ENCODE results near the gene SUMO3. TPM values are rescaled to one million over a fixed set of nuclear protein-coding genes. Genes with fewer than 3 reads are reported as not detected.

Gene SUMO3
- polyA plus RNA-seq (69.3 to 132 TPM (median 115 TPM) in 3 replicates), polyA minus RNA-seq (62.1 to 83.9 TPM (median 66.2 TPM) in 3 replicates)
- polyA plus RNA-seq (2011; ENCODE audit: low read depth): 21.6 TPM
- polyA plus RNA-seq (2011; cell fraction: cytosol; rRNA removed): 134 and 154 TPM in 2 replicates
- 33.1 and 37.7 TPM in 2 replicates for polyA plus RNA-seq (2011; cell fraction: nucleus; rRNA removed)
- polyA plus RNA-seq (2012; ENCODE audit: low replicate concordance): 51.1 and 105 TPM in 2 replicates
- polyA minus RNA-seq (2011; cell fraction: cytosol; rRNA and poly(A)+ RNA removed): 103 TPM
- 13.4 and 18.2 TPM in 2 replicates for polyA minus RNA-seq (2011; cell fraction: nucleus; rRNA and poly(A)+ RNA removed)

- Histone ChIP-seq H4K20me1 (ENCODE audit: control insufficient read depth, extremely low read depth, insufficient read depth, low read length) (peaks cover 27% of the 10 kb centered on the region), H3K4me3 (ENCODE audit: control insufficient read depth in 2 of 3, extremely low read depth in 1 of 3, insufficient read depth in 2 of 3, low read depth in 1 of 3, low read length in 3 of 3) (peak within 1 kb of the TSS; percentile 68 to 70 (median 69)), H3K27ac (ENCODE audit: control insufficient read depth, insufficient read depth, low read length) (peak within 1 kb of the TSS; percentile 56), H3K4me2 (ENCODE audit: control insufficient read depth, extremely low read depth, insufficient read depth, low read depth, low read length) (peak within 1 kb of the TSS; percentile 77), H3K36me3 (ENCODE audit: control insufficient read depth in 2 of 2, extremely low read depth in 1 of 2, insufficient read depth in 2 of 2, low read length in 2 of 2) (peaks cover 3% of the 10 kb centered on the region in 2 experiments), H3K27me3 (ENCODE audit: control insufficient read depth, extremely low read depth, insufficient read depth, low read length) (no peaks in the 10 kb centered on the region), H2AFZ (ENCODE audit: control insufficient read depth, low read length) (peak within 1 kb of the TSS; percentile 37), H3K9me3 (ENCODE audit: control insufficient read depth, low read depth, low read length) (peaks cover 5% of the 10 kb centered on the region), H3K4me1 (ENCODE audit: control insufficient read depth, extremely low read depth, insufficient read depth, low read length) (no peaks in the 10 kb centered on the region), H3K9ac (ENCODE audit: control insufficient read depth, extremely low read depth, insufficient read depth, low read length) (peak within 1 kb of the TSS; percentile 81), H3K9me1 (ENCODE audit: control insufficient read depth, extremely low read depth, insufficient read depth, low read length) (no peaks in the 10 kb centered on the region), H3K79me2 (ENCODE audit: control insufficient read depth, insufficient read depth, low read length) (peaks cover 40% of the 10 kb centered on the region)
- no peak for DNase-seq (ENCODE audit: low read depth, low spot score)
- dilution Hi-C loops (cut with MboI; ENCODE audit: extremely low pct_ligation_motif_present, low sequenced_read_pairs): no loop called here
- TF ChIP-seq EZH2 (IDR thresholded peaks at IDR 0.05; ENCODE audit: low read length): no peak
- TF ChIP-seq CTCF (optimal IDR thresholded peaks at IDR 0.05 in 1 of 3, IDR thresholded peaks at IDR 0.05 in 1 of 3, conservative IDR thresholded peaks at IDR 0.05 in 1 of 3; ENCODE audit: extremely low read depth in 1 of 3, insufficient read depth in 2 of 3, low read length in 3 of 3): no peak
- no peak for FAIRE-seq
These were observed at the start of gene SUMO3 for GRCh38 chr21:44817914-44818639. Gene SUMO3, minus strand, starts transcription at chr21:44818062. Its CDS starts 94 bp downstream, at chr21:44817968.

GRCh38 chr21:44867464-44867863 is 49.6 kb upstream of the SUMO3 start:
- Histone ChIP-seq H3K27me3 (ENCODE audit: control insufficient read depth, extremely low read depth, insufficient read depth, low read length) (no peaks in the 10 kb centered on the region), H2AFZ (ENCODE audit: control insufficient read depth, low read length) (no peak overlapping the region), H3K4me3 (ENCODE audit: control insufficient read depth in 2 of 3, extremely low read depth in 1 of 3, insufficient read depth in 2 of 3, low read depth in 1 of 3, low read length in 3 of 3) (no peak overlapping the region), H3K36me3 (ENCODE audit: control insufficient read depth in 2 of 2, extremely low read depth in 1 of 2, insufficient read depth in 2 of 2, low read length in 2 of 2) (peaks cover 15% of the 10 kb centered on the region in 2 experiments), H3K79me2 (ENCODE audit: control insufficient read depth, insufficient read depth, low read length) (peaks cover 97% of the 10 kb centered on the region), H3K9me3 (ENCODE audit: control insufficient read depth, low read depth, low read length) (no peaks in the 10 kb centered on the region), H3K9ac (ENCODE audit: control insufficient read depth, extremely low read depth, insufficient read depth, low read length) (no peak overlapping the region), H3K9me1 (ENCODE audit: control insufficient read depth, extremely low read depth, insufficient read depth, low read length) (peaks cover 15% of the 10 kb centered on the region), H3K27ac (ENCODE audit: control insufficient read depth, insufficient read depth, low read length) (no peak overlapping the region), H3K4me2 (ENCODE audit: control insufficient read depth, extremely low read depth, insufficient read depth, low read depth, low read length) (no peak overlapping the region), H3K4me1 (ENCODE audit: control insufficient read depth, extremely low read depth, insufficient read depth, low read length) (peaks cover 31% of the 10 kb centered on the region), H4K20me1 (ENCODE audit: control insufficient read depth, extremely low read depth, insufficient read depth, low read length) (peaks cover 68% of the 10 kb centered on the region)
- FAIRE-seq (no peak), DNase-seq (ENCODE audit: low read depth, low spot score) (no peak)
- TF ChIP-seq CTCF (optimal IDR thresholded peaks at IDR 0.05 in 1 of 3, IDR thresholded peaks at IDR 0.05 in 1 of 3, conservative IDR thresholded peaks at IDR 0.05 in 1 of 3; ENCODE audit: extremely low read depth in 1 of 3, insufficient read depth in 2 of 3, low read length in 3 of 3) (no peak), EZH2 (IDR thresholded peaks at IDR 0.05; ENCODE audit: low read length) (no peak)
- dilution Hi-C loops (cut with MboI; ENCODE audit: extremely low pct_ligation_motif_present, low sequenced_read_pairs): no loop called here
